ENCODE data around the gene SLC6A13. TPM values are rescaled to one million over a fixed set of nuclear protein-coding genes. Genes with fewer than 3 reads are reported as not detected.

Gene SLC6A13
- total and polyA plus RNA-seq, 7 donors = 0.07 to 1.6 (median 0.50) TPM; not detected in 1

- WGBS, 3 donors = 25 to 27% (median 25%) methylated on average over 10 of the region's 10 CpGs
- intact Hi-C loops (cut with DNase I) = no loop called here
- DNase-seq (no peak), ATAC-seq (no peak)
- H3K4me3 ChIP-seq = no peak overlapping the region
- H3K27me3 ChIP-seq (ENCODE audit: insufficient read depth in 3 of 3, low read length in 2 of 3) = peaks cover 0 to 24% (median 5%) of the 10 kb centered on the region in 3 donors
- no peaks in the 10 kb centered on the region for H3K9me3 ChIP-seq
- H3K36me3 ChIP-seq (ENCODE audit: insufficient read depth in 1 of 2, low read depth in 1 of 2) = no peaks in the 10 kb centered on the region
- peaks cover 9% of the 10 kb centered on the region for H3K4me1 ChIP-seq
- TF ChIP-seq, protein P1, sequence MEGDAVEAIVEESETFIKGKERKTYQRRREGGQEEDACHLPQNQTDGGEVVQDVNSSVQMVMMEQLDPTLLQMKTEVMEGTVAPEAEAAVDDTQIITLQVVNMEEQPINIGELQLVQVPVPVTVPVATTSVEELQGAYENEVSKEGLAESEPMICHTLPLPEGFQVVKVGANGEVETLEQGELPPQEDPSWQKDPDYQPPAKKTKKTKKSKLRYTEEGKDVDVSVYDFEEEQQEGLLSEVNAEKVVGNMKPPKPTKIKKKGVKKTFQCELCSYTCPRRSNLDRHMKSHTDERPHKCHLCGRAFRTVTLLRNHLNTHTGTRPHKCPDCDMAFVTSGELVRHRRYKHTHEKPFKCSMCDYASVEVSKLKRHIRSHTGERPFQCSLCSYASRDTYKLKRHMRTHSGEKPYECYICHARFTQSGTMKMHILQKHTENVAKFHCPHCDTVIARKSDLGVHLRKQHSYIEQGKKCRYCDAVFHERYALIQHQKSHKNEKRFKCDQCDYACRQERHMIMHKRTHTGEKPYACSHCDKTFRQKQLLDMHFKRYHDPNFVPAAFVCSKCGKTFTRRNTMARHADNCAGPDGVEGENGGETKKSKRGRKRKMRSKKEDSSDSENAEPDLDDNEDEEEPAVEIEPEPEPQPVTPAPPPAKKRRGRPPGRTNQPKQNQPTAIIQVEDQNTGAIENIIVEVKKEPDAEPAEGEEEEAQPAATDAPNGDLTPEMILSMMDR (IDR thresholded peaks at IDR 0.05) = no peak
- H3K27ac ChIP-seq = no peak overlapping the region
Observed at GRCh38 chr12:175250-175649, 87.4 kb downstream of the SLC6A13 start.

GRCh38 chr12:174596-174995 is 88.0 kb downstream of the SLC6A13 start:
- intact Hi-C loops (cut with DNase I) = no loop called here
- peaks cover 9% of the 10 kb centered on the region for H3K4me1 ChIP-seq
- WGBS, 3 donors = 28 to 36% (median 34%) methylated on average over 15 to 23 of the region's 23 CpGs
- no peak overlapping the region for H3K27ac ChIP-seq
- H3K4me3 ChIP-seq = no peak overlapping the region
- H3K36me3 ChIP-seq (ENCODE audit: insufficient read depth in 1 of 2, low read depth in 1 of 2) = no peaks in the 10 kb centered on the region
- no peaks in the 10 kb centered on the region for H3K9me3 ChIP-seq
- H3K27me3 ChIP-seq (ENCODE audit: insufficient read depth in 3 of 3, low read length in 2 of 3) = peaks cover 0 to 24% (median 5%) of the 10 kb centered on the region in 3 donors
- ATAC-seq = no peak
- DNase-seq = no peak
- TF ChIP-seq, protein P1 (IDR thresholded peaks at IDR 0.05) = no peak

DNA sequence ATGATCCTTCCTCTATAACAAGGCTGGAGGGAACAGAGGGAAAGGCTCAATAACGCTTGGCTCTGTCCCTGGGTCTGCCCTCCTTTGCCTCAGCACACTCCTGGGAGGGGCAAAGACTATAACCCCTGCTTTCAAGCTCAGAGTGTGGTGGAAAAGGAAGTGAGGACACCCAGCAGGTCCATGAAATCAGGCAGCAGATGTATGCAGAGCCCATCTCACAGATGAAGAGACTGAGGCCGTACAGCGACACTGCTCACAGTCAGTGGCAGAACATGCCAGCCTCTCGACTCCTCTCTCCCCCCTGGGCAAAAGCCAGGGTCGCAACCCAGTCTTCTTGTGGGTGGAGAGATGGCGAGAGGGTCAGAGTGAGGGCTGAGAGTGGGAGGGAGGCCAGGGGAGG is 88.5 kb downstream of the SLC6A13 start:
- H3K27ac ChIP-seq = no peak overlapping the region
- intact Hi-C loops (cut with DNase I) = no loop called here
- H3K27me3 ChIP-seq (ENCODE audit: insufficient read depth in 3 of 3, low read length in 2 of 3) = peaks cover 0 to 24% (median 5%) of the 10 kb centered on the region in 3 donors
- H3K4me3 ChIP-seq = no peak overlapping the region
- no peaks in the 10 kb centered on the region for H3K9me3 ChIP-seq
- WGBS, 3 donors = 47 to 57% (median 50%) methylated on average over 6 of the region's 6 CpGs
- ATAC-seq (no peak), DNase-seq (no peak)
- TF ChIP-seq, protein P1 (IDR thresholded peaks at IDR 0.05) = no peak
- no peaks in the 10 kb centered on the region for H3K36me3 ChIP-seq (ENCODE audit: insufficient read depth in 1 of 2, low read depth in 1 of 2)
- peaks cover 8% of the 10 kb centered on the region for H3K4me1 ChIP-seq

DNA sequence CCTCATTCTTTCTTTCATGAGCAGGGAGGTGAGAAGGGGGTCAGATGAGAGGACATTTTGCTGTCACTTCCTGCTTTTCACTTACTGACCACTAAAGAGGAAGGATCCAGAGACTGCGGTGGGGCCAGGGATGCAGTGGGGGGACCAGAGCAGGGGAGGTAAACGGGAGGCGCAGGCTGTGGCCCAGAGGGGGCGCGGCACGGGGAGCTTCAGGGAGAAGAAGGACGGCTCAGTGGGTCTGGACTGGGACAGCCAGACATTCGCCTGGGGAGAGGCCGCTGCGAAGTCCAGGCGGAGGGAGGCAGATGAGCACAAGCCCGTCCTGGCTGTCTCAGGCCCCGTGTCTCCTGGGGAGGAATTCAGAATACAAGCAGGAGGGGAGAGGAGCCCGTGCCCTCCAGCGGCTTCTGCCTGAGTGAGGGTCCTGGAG is 89.9 kb downstream of the SLC6A13 start:
- H3K27me3 ChIP-seq (ENCODE audit: insufficient read depth in 3 of 3, low read length in 2 of 3) = peaks cover 0 to 20% (median 5%) of the 10 kb centered on the region in 3 donors
- H3K36me3 ChIP-seq (ENCODE audit: insufficient read depth in 1 of 2, low read depth in 1 of 2) = no peaks in the 10 kb centered on the region
- H3K4me3 ChIP-seq = no peak overlapping the region
- no peak overlapping the region for H3K27ac ChIP-seq
- TF ChIP-seq, protein P1 (IDR thresholded peaks at IDR 0.05) = no peak
- no peak for ATAC-seq
- H3K9me3 ChIP-seq = no peaks in the 10 kb centered on the region
- intact Hi-C loops (cut with DNase I) = no loop called here
- WGBS, 3 donors = 67 to 77% (median 68%) methylated on average over 15 of the region's 15 CpGs
- DNase-seq = no peak
- peaks cover 3% of the 10 kb centered on the region for H3K4me1 ChIP-seq
